ENCODE data around the gene GOLGA3. TPM values are rescaled to one million over a fixed set of nuclear protein-coding genes. Genes with fewer than 3 reads are reported as not detected.
"Not testable (repeated sequence)": the region's sequence is repeated elsewhere in the genome, so short reads cannot be mapped to it uniquely, and the experiment has no call there.

The GOLGA3 gene
- total and polyA plus RNA-seq, 12 donors: 11.7 to 83.5 (median 48.0) TPM

GRCh38 chr12:132848521-132848920, 19.9 kb upstream of the GOLGA3 start:
- intact Hi-C loops (cut with DNase I): no loop called here
- 93 to 97% (median 94%) methylated on average over 11 to 13 of the region's 13 CpGs for WGBS, 4 donors
- H3K36me3 ChIP-seq (replicated peaks in 1 of 2): peaks cover 0 to 75% of the 10 kb centered on the region in 2 donors
- no peaks in the 10 kb centered on the region for H3K4me1 ChIP-seq (replicated peaks in 1 of 2)
- no peak overlapping the region for H3K27ac ChIP-seq
- TF ChIP-seq CTCF (IDR thresholded peaks at IDR 0.05) (no peak), POLR2A (IDR thresholded peaks at IDR 0.05) (no peak)
- DNase-seq: no peak
- H3K4me3 ChIP-seq: no peak overlapping the region
- no peaks in the 10 kb centered on the region for H3K27me3 ChIP-seq
- no peaks in the 10 kb centered on the region for H3K9me3 ChIP-seq (replicated peaks in 1 of 3)

- Histone ChIP-seq H3K27me3 (no peaks in the 10 kb centered on the region), H3K36me3 (replicated peaks in 1 of 2) (peaks cover 0 to 75% of the 10 kb centered on the region in 2 donors), H3K27ac (no peak overlapping the region), H3K4me1 (replicated peaks in 1 of 2) (no peaks in the 10 kb centered on the region), H3K4me3 (no peak overlapping the region), H3K9me3 (replicated peaks in 1 of 3) (no peaks in the 10 kb centered on the region)
- no peak for DNase-seq
- TF ChIP-seq CTCF (IDR thresholded peaks at IDR 0.05) (no peak), POLR2A (IDR thresholded peaks at IDR 0.05) (no peak)
- 82 to 86% (median 84%) methylated on average over 26 to 30 of the region's 30 CpGs for WGBS, 4 donors
- intact Hi-C loops (cut with DNase I): no loop called here
These were observed 19.0 kb upstream of the GOLGA3 start for GRCh38 chr12:132847363-132848356.

GRCh38 chr12:132844681-132845080, 16.0 kb upstream of the GOLGA3 start:
- WGBS, 4 donors: 92 to 98% (median 94%) methylated on average over 11 of the region's 11 CpGs
- H3K27me3 ChIP-seq; H3K4me3 ChIP-seq; DNase-seq; intact Hi-C loops (cut with DNase I); H3K9me3 ChIP-seq (replicated peaks in 1 of 3); H3K27ac ChIP-seq; H3K4me1 ChIP-seq (replicated peaks in 1 of 2): not testable (repeated sequence)
- H3K36me3 ChIP-seq (replicated peaks in 1 of 2): peaks cover 0 to 77% of the 10 kb centered on the region in 2 donors

GRCh38 chr12:132842449-132843045, 13.9 kb upstream of the GOLGA3 start:
- no peak for DNase-seq
- intact Hi-C loops (cut with DNase I): no loop called here
- Histone ChIP-seq H3K36me3 (replicated peaks in 1 of 2) (peaks cover 0 to 64% of the 10 kb centered on the region in 2 donors), H3K27ac (no peak overlapping the region), H3K27me3 (no peaks in the 10 kb centered on the region), H3K4me3 (no peak overlapping the region), H3K4me1 (replicated peaks in 1 of 2) (no peaks in the 10 kb centered on the region), H3K9me3 (replicated peaks in 1 of 3) (no peaks in the 10 kb centered on the region)
- TF ChIP-seq CTCF (IDR thresholded peaks at IDR 0.05) (no peak), POLR2A (IDR thresholded peaks at IDR 0.05) (no peak)
- 83 to 91% (median 86%) methylated on average over 20 to 21 of the region's 21 CpGs for WGBS, 4 donors
